Keratinocyte (primary cell): ENCODE results near the gene FAM240A.

ENCODE experiments used
- EZH2 ChIP-seq: IDR thresholded peaks from one replicate; pipeline ENCODE4 v1.6.1; 2012; ENCODE audit warnings: inconsistent platforms, mild to moderate bottlenecking, low read length, moderate library complexity
- TF ChIP-seq, protein P1 (sequence below), 3 experiments: IDR thresholded peaks in 1 of 3; conservative IDR thresholded peaks in 1 of 3; optimal IDR thresholded peaks in 1 of 3; 2 replicates in 2 of 3; 3 replicates in 1 of 3; pipeline versions ENCODE3 to v1.5.1; 2011; ENCODE audit warnings: low read length in 3 of 3, mild to moderate bottlenecking in 3 of 3, moderate library complexity in 2 of 3, control low read depth in 1 of 3, inconsistent platforms in 1 of 3; ENCODE audit not compliant: insufficient read depth in 2 of 3; ENCODE audit errors: extremely low read depth in 1 of 3

DNA sequence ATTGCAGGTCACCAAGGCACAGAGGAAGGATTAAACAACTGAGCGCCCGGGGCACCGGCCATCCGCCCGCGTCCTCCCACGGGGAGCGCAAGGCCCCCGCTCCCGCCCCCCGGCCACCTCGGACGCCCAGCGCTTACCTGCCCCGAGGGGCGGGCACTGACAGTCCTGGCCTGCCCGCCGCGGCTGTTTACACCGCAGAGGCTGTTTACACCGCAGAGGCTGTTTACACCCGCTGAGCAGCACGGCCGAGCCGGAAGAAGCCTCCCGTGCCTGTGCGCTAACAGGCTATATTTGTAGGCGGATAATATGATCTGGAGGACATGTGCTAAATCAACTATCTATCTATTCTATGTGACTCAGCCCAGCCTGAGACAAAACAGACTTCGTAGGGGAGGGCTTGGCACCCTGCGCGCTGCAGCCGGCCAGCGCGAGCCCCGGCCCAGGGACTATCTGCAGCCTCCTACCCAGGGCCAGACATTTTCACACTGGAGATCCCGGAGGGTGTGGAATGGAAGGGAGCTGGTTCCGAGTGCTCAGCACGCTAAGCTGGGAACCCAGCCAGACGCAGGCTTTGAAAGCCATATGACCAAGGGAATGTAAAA lies 46.2 kb upstream of the FAM240A start, which contains the start of gene LRRC2:
- TF ChIP-seq, protein P1, sequence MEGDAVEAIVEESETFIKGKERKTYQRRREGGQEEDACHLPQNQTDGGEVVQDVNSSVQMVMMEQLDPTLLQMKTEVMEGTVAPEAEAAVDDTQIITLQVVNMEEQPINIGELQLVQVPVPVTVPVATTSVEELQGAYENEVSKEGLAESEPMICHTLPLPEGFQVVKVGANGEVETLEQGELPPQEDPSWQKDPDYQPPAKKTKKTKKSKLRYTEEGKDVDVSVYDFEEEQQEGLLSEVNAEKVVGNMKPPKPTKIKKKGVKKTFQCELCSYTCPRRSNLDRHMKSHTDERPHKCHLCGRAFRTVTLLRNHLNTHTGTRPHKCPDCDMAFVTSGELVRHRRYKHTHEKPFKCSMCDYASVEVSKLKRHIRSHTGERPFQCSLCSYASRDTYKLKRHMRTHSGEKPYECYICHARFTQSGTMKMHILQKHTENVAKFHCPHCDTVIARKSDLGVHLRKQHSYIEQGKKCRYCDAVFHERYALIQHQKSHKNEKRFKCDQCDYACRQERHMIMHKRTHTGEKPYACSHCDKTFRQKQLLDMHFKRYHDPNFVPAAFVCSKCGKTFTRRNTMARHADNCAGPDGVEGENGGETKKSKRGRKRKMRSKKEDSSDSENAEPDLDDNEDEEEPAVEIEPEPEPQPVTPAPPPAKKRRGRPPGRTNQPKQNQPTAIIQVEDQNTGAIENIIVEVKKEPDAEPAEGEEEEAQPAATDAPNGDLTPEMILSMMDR (optimal IDR thresholded peaks at IDR 0.05 in 1 of 3, IDR thresholded peaks at IDR 0.05 in 1 of 3, conservative IDR thresholded peaks at IDR 0.05 in 1 of 3; ENCODE audit: extremely low read depth in 1 of 3, insufficient read depth in 2 of 3, low read length in 3 of 3), result no peak
- no peak for TF ChIP-seq EZH2
